Mucosa of stomach (tissue), 1 donor: Measurements from ENCODE around the gene LRRN2.

Source experiments
- H3K27me3 ChIP-seq: one replicate; pipeline ENCODE4 v1.7.0; 2013; ENCODE audit warnings: mild to moderate bottlenecking, low read length; ENCODE audit not compliant: control insufficient read depth, insufficient read depth
- H3K36me3 ChIP-seq: one replicate; pipeline ENCODE4 v1.7.0; 2013; ENCODE audit warnings: low read length; ENCODE audit not compliant: control insufficient read depth, insufficient read depth
- H3K4me1 ChIP-seq: one replicate; pipeline ENCODE4 v1.7.0; 2013; ENCODE audit warnings: mild to moderate bottlenecking, low read length; ENCODE audit not compliant: control insufficient read depth, insufficient read depth
- H3K4me3 ChIP-seq: one replicate; pipeline ENCODE4 v1.7.0; 2013; ENCODE audit warnings: low read length
- H3K9ac ChIP-seq: one replicate; pipeline ENCODE4 v1.7.0; 2013; ENCODE audit warnings: mild to moderate bottlenecking, low read length, moderate library complexity
- H3K9me3 ChIP-seq: one replicate; pipeline ENCODE4 v1.7.0; 2013; ENCODE audit warnings: mild to moderate bottlenecking, low read length, moderate library complexity; ENCODE audit not compliant: control insufficient read depth
- donor health status: Pancreatic carcinoma.

The LRRN2 gene

GRCh38 chr1:204615881-204616280, 69.7 kb downstream of the LRRN2 start:
- Histone ChIP-seq H3K36me3 (no peaks in the 10 kb centered on the region), H3K9ac (no peak overlapping the region), H3K4me3 (no peak overlapping the region), H3K9me3 (no peaks in the 10 kb centered on the region), H3K4me1 (peaks cover 2% of the 10 kb centered on the region), H3K27me3 (no peaks in the 10 kb centered on the region)

GRCh38 chr1:204613636-204614035, 71.9 kb downstream of the LRRN2 start:
- Histone ChIP-seq H3K9ac (no peak overlapping the region), H3K4me1 (no peaks in the 10 kb centered on the region), H3K9me3 (no peaks in the 10 kb centered on the region), H3K36me3 (no peaks in the 10 kb centered on the region), H3K27me3 (no peaks in the 10 kb centered on the region), H3K4me3 (no peak overlapping the region)

- H3K9ac ChIP-seq: no peak overlapping the region
- H3K4me3 ChIP-seq: no peak overlapping the region
- no peaks in the 10 kb centered on the region for H3K27me3 ChIP-seq
- H3K4me1 ChIP-seq: no peaks in the 10 kb centered on the region
- H3K9me3 ChIP-seq: no peaks in the 10 kb centered on the region
- no peaks in the 10 kb centered on the region for H3K36me3 ChIP-seq
Measured at GRCh38 chr1:204612326-204612725, 73.2 kb downstream of the LRRN2 start.

GRCh38 chr1:204611036-204611435, 74.5 kb downstream of the LRRN2 start:
- Histone ChIP-seq H3K9me3 (no peaks in the 10 kb centered on the region), H3K4me1 (no peaks in the 10 kb centered on the region), H3K27me3 (no peaks in the 10 kb centered on the region), H3K36me3 (no peaks in the 10 kb centered on the region), H3K4me3 (no peak overlapping the region), H3K9ac (no peak overlapping the region)

GRCh38 chr1:204607910-204608309, 77.6 kb downstream of the LRRN2 start:
- Histone ChIP-seq H3K9me3 (no peaks in the 10 kb centered on the region), H3K4me1 (no peaks in the 10 kb centered on the region), H3K36me3 (no peaks in the 10 kb centered on the region), H3K4me3 (no peak overlapping the region), H3K9ac (no peak overlapping the region), H3K27me3 (no peaks in the 10 kb centered on the region)

GRCh38 chr1:204605791-204606190, 79.7 kb downstream of the LRRN2 start:
- Histone ChIP-seq H3K9ac (no peak overlapping the region), H3K9me3 (no peaks in the 10 kb centered on the region), H3K4me1 (no peaks in the 10 kb centered on the region), H3K4me3 (no peak overlapping the region), H3K36me3 (no peaks in the 10 kb centered on the region), H3K27me3 (peaks cover 3% of the 10 kb centered on the region)

GRCh38 chr1:204602871-204603542, 82.5 kb downstream of the LRRN2 start:
- H3K36me3 ChIP-seq: no peaks in the 10 kb centered on the region

GRCh38 chr1:204602111-204602579, 83.4 kb downstream of the LRRN2 start:
- Histone ChIP-seq H3K4me3 (no peak overlapping the region), H3K9ac (no peak overlapping the region), H3K9me3 (no peaks in the 10 kb centered on the region), H3K27me3 (peaks cover 3% of the 10 kb centered on the region), H3K4me1 (no peaks in the 10 kb centered on the region), H3K36me3 (no peaks in the 10 kb centered on the region)

More at GRCh38 chr1:204602871-204603542, 82.5 kb downstream of the LRRN2 start:
- H3K27me3 ChIP-seq: peaks cover 3% of the 10 kb centered on the region
- no peak overlapping the region for H3K4me3 ChIP-seq
- H3K9ac ChIP-seq: no peak overlapping the region
- H3K9me3 ChIP-seq: no peaks in the 10 kb centered on the region
- no peaks in the 10 kb centered on the region for H3K4me1 ChIP-seq

- Histone ChIP-seq H3K36me3 (no peaks in the 10 kb centered on the region), H3K4me1 (no peaks in the 10 kb centered on the region), H3K9me3 (no peaks in the 10 kb centered on the region), H3K4me3 (no peak overlapping the region), H3K27me3 (peaks cover 3% of the 10 kb centered on the region), H3K9ac (no peak overlapping the region)
Measured at GRCh38 chr1:204600968-204601367, 84.6 kb downstream of the LRRN2 start.

- Histone ChIP-seq H3K9me3 (no peaks in the 10 kb centered on the region), H3K27me3 (peaks cover 3% of the 10 kb centered on the region), H3K36me3 (no peaks in the 10 kb centered on the region), H3K9ac (no peak overlapping the region), H3K4me3 (no peak overlapping the region), H3K4me1 (no peaks in the 10 kb centered on the region)
Measured at GRCh38 chr1:204600203-204600602, 85.3 kb downstream of the LRRN2 start.

- no peaks in the 10 kb centered on the region for H3K4me1 ChIP-seq
- no peak overlapping the region for H3K9ac ChIP-seq
- no peaks in the 10 kb centered on the region for H3K36me3 ChIP-seq
- H3K27me3 ChIP-seq: peaks cover 3% of the 10 kb centered on the region
- no peak overlapping the region for H3K4me3 ChIP-seq
- H3K9me3 ChIP-seq: no peaks in the 10 kb centered on the region
Measured at GRCh38 chr1:204599596-204599995, 85.9 kb downstream of the LRRN2 start.

- H3K36me3 ChIP-seq: no peaks in the 10 kb centered on the region
Measured at GRCh38 chr1:204599098-204599497, 86.4 kb downstream of the LRRN2 start.

More at GRCh38 chr1:204599098-204599497, 86.4 kb downstream of the LRRN2 start:
- peaks cover 3% of the 10 kb centered on the region for H3K27me3 ChIP-seq
- no peaks in the 10 kb centered on the region for H3K9me3 ChIP-seq
- no peak overlapping the region for H3K9ac ChIP-seq
- no peak overlapping the region for H3K4me3 ChIP-seq
- H3K4me1 ChIP-seq: no peaks in the 10 kb centered on the region
